ENCODE results near the gene GKN1. TPM values are rescaled to one million over a fixed set of nuclear protein-coding genes. Genes with fewer than 3 reads are reported as not detected.

GKN1 gene
- total RNA-seq, 1 experiment from 2014 or later, result not detected

- in situ Hi-C loops (cut with HindIII; ENCODE audit: low sequenced_read_pairs), result no loop called here
Measured at GRCh38 chr2:69022548-69022947, 48.1 kb downstream of the GKN1 start.

GRCh38 chr2:69023236-69023635 lies 48.8 kb downstream of the GKN1 start:
- DNase-seq (ENCODE audit: low spot score), result no peak
- in situ Hi-C loops (cut with HindIII; ENCODE audit: low sequenced_read_pairs), result no loop called here

More at GRCh38 chr2:69022548-69022947, 48.1 kb downstream of the GKN1 start:
- no peak for DNase-seq (ENCODE audit: low spot score)

DNA sequence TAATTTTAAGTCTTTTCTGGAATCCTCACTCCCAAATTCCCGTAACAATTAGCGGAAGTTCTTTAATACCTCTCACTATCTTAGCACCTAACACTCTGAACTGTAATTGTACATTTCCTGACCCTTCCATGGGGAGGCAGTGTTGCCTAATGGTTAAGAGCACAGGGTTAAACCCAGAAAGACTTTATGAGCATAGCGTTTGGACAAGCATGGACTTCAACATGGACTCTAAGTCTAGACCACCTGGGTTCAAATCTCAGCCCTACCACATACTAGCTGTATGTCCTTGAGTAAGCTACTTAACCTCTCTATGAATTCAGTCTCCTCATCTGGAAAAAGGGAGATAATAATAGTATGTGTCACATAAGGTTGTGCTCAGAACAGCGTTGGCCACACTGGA lies 51.6 kb downstream of the GKN1 start:
- DNase-seq (ENCODE audit: low spot score), result no peak
- in situ Hi-C loops (cut with HindIII; ENCODE audit: low sequenced_read_pairs), result no loop called here

DNA sequence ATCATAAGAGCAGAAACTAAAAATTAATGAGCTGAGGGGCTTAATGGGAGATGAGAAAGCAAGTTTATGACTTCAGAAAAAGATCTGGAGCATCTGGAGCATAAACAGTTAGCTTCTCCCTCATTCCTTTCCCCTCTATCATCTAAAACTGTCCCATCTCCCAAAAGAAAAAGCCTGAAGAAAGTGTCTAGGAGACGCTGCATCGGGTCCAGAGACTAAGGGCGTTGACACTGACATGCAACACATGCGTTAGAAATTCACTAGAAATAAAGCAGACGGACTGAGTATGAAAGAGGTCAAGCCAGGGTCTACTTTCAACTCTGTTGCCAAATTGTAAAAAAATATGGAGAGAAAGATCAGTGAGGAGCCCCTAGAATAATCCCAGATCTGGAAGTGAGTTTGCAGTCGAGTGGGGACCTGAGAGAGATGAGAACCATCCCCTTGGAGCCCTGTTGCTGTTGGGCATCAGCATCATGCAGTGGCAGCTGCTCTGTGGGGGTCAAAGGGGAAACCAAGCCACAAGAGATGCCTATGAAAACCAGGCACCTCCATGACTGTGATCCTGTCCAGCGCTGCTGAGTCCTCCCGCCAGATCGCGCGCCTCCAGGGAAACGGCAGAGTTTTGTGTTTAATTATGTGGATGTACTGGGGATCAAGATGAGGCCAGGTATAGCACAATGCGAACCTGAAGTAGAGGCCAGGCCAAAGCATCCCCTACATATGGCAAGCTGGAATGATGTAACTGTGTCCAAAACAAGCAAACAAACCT lies 52.4 kb downstream of the GKN1 start:
- DNase-seq (ENCODE audit: low spot score), result no peak
- in situ Hi-C loops (cut with HindIII; ENCODE audit: low sequenced_read_pairs), result no loop called here

Other genes with a start within 250 kb of the GKN1 start
- gene ARHGAP25, start 239.8 kb upstream of the GKN1 start, total RNA-seq (2014; rRNA removed; shearing (Covaris generic)), result not detected in 2 replicates
- not detected in 2 replicates for gene BMP10, start 103.2 kb upstream of the GKN1 start, total RNA-seq (2014; rRNA removed; shearing (Covaris generic))
- gene GKN2, start 21.7 kb upstream of the GKN1 start, total RNA-seq (2014; rRNA removed; shearing (Covaris generic)), result not detected in 2 replicates
- gene ANTXR1, start 38.5 kb downstream of the GKN1 start, total RNA-seq (2014; rRNA removed; shearing (Covaris generic)), result 7.1 and 8.1 TPM in 2 replicates

All from G401 (cell line).